ENCODE data around the gene DNPH1.

GRCh38 chr6:43274916-43275597 lies 45.8 kb upstream of the DNPH1 start:
- TF ChIP-seq CTCF (conservative IDR thresholded peaks at IDR 0.05; ENCODE audit: low read length) (no peak), EZH2phosphoT487 (IDR thresholded peaks at IDR 0.05; ENCODE audit: borderline replicate concordance) (no peak)
